Fibroblast of the aortic adventitia (primary cell): ENCODE results near the gene ITGAD. TPM values are rescaled to one million over a fixed set of nuclear protein-coding genes. Genes with fewer than 3 reads are reported as not detected.
A peak's percentile ranks its signal among the peaks of the same experiment; 100 is the strongest.

Experiments used
- DNase-seq: peaks from one replicate; pipeline ENCODE4 v3.0.0-alpha.2; 2010; ENCODE audit warnings: low read depth
- H3K4me3 ChIP-seq: 2 replicates; pipeline ENCODE4 v1.5.1; 2011; ENCODE audit warnings: low read depth, mild to moderate bottlenecking, control low read depth, low read length, moderate library complexity
- CTCF ChIP-seq: IDR thresholded peaks from 2 replicates; pipeline ENCODE4 v1.5.1; 2011; ENCODE audit warnings: mild to moderate bottlenecking, low read length, control low read depth, inconsistent platforms; ENCODE audit not compliant: insufficient read depth
- total RNA-seq: library from RNA; depleted of rRNA; stranded (reverse); fragments of >200 nt; gene quantifications from 2 replicates; pipeline ENCODE4 v1.2.3, GENCODE V29; 2012; ENCODE audit warnings: low replicate concordance

ITGAD gene
- total RNA-seq, 1 donor: not detected

DNA sequence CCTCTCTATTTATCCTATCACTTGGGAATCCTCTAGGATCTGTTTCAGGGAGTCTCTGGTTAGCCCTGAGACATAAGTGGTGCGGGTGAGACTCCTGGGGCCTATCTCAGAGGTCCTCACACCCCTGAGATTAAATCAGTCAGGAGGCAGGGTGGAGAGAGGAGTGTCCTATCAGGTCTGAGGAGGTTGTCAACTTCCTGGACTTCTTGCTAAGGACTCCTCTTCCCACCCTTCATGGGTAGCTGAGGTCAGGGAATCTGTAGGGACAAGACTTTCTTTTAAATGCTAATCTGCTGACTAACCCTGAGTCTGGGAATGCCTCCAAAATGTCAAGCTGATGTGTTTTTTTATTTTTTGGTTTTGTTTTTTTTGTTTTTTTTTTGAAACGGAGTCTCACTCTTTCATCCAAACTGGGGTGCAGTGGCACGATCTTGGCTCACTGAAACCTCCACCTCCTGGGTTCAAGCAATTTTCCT is 59.5 kb downstream of the ITGAD start:
- peak; percentile 94 for DNase-seq
- no peak overlapping the region for H3K4me3 ChIP-seq
- no peak for TF ChIP-seq CTCF

GRCh38 chr16:31453255-31454204 is 60.4 kb downstream of the ITGAD start:
- H3K4me3 ChIP-seq: peak overlapping the region; percentile 25
- TF ChIP-seq CTCF: no peak

GRCh38 chr16:31455601-31456314 is 62.6 kb downstream of the ITGAD start:
- no peak overlapping the region for H3K4me3 ChIP-seq
- TF ChIP-seq CTCF: peak; percentile 16
- DNase-seq: no peak

More at GRCh38 chr16:31453255-31454204, 60.4 kb downstream of the ITGAD start:
- peak; percentile 71 for DNase-seq

DNA sequence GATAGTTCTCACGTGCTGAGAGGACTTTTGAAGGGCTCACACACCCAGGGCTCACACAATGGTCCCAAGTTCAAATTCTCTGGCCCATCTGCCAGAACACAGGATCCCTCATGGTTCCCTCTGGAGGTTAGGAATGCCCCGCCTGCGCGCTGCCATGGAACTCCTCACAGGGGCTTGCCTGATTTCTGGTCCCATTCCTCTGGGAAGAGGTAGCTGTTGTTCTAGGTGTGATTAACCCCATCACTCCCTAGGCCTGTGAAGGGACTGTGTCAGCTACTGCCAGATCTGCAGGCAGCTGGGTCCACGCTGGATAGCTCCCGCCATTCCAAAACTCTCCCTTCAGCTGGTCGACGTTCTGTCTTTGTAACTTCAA is 63.8 kb downstream of the ITGAD start:
- TF ChIP-seq CTCF: no peak
- peak overlapping the region; percentile 85 for H3K4me3 ChIP-seq
- DNase-seq: no peak

DNA sequence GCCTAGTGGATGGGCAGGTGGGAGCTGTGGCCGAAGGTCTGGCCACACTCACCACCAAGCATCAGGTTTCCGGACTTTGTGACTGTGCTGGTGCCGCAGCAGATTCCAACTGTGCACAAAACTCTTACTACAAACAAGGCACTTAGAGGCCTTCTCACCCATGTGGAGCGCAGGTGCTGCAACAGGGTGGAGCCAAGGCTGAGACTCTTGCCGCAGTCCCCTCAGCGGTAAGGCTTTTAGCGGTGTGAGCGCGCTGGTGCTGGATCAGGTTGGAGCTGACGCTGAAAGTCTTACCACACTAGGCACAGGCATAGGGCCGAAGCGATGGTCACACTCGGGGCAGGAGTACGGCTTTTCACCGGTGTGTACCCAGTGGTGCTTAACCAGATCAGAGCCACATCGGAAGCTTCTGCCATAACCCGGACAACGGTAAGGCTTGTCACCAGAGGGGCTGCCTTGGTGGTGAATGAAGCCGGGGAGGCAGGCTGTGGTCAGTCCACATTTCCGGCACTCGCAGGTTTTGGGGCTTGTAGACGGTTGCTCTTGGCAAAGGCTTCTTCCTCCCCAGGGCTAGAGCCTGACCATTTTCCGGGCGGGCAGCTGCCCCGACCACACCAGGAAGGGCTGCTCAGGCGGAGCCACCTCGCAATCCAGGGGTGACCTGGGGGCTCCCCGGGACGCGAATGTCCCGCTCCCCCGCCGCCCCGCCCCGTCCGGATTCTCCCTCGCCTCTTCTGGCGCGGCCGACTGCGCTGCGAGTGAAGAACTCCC is 65.1 kb downstream of the ITGAD start:
- peak; percentile 35 for DNase-seq
- H3K4me3 ChIP-seq: peak overlapping the region; percentile 85
- peak; percentile 36 for TF ChIP-seq CTCF

DNA sequence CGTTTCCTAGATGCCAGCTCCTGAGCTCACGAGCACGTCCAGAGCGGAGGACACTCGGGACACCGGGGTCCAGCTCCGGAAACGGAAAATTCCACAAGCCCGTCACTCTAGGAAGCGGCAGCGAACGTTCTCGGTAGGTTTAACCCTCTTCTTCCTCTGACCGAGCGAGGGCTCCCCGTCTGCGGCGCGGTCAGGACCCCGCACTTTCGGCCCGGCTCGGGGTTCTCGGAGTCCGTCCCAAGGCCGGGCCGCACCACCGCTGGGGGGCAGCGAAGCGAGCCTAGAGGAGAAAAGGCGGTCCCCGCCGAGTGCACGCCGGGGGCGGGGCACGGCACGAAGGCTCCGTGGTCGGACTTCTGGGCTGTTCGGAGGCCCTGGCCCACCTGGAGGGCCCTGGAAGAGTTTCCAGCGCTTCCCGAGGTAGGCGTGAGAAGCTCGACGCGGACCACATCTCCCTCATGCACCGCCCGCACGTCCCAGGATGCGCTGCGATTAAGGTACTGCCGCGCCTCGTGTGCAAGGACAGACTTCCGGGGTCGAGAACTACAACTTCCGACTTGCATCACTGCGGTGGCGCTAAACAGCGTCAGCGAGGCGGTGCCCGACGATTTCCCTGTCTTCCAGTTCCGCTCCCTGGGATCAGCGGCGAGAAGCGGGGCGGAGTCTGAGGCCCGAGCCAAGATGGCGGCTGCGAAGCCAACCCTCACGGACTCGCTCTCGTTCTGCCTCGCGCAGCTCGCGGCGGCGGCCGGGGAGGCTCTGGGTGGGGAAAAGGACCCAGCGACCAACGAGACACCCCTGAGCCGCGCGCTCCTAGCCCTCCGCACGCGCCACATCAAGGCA is 65.9 kb downstream of the ITGAD start, which contains the start of gene ARMC5:
Gene ARMC5 (plus strand): TSS at position 658 of the 843 bp plus-strand sequence. CDS start 24 bp downstream, at position 682.
- peak within 1 kb of the TSS; percentile 85 for H3K4me3 ChIP-seq
- peak; percentile 67 for TF ChIP-seq CTCF
- DNase-seq: peak; percentile 98
